Measurements from ENCODE around the gene SYNGR2.

DNA sequence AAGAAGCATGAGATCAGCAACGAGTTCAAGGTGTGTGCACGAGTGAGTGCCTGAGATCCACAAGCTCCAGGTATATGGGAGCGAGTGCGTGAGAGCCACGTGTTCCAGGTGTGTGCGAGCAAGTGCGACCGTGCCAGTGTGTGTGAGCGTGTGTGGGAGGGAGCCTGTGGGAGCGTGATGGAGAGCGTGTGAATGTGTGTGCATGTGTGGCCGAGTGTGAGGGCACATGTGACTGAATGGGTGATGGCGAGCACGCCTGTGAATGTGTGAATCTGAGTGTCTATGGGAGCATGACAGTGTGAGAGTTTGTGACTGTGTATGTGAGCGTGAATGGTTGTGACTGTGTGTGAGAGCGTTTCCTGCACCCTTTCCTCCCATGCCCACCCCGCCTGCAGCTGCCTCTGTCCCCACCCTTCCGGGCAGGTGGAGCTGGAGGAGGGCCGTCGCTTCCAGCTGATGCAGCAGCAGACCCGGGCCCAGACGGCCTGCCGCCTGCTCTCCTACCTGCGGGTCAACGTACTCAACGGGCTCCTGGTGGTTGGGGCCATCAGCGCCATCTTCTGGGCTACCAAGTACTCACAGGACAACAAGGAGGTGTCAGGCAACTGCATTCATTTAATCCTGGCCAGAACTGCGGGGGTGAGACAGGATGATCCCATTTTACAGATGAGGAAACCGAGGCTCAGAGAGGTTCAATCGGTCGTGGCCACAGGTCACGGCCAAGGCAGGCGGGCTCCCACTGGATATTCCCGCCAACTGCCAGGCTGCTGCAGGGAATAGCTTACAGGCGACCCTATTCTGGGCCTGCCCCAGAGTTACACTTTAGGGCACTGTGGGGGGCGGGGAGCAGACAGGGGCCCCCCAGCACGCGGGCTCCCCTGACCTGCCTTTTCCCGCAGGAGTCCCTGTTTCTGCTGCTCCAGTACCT lies 34.1 kb upstream of the SYNGR2 start:
- TF ChIP-seq CTCF (IDR thresholded peaks at IDR 0.05) (peak in 3 of 6 experiments; percentile 27 to 36 (median 31)), POLR2A (IDR thresholded peaks at IDR 0.05) (no peak)

All from thyroid gland (tissue), 4 donors.